ENCODE results near the gene PSENEN.

PSENEN gene, protein sequence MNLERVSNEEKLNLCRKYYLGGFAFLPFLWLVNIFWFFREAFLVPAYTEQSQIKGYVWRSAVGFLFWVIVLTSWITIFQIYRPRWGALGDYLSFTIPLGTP

DNA sequence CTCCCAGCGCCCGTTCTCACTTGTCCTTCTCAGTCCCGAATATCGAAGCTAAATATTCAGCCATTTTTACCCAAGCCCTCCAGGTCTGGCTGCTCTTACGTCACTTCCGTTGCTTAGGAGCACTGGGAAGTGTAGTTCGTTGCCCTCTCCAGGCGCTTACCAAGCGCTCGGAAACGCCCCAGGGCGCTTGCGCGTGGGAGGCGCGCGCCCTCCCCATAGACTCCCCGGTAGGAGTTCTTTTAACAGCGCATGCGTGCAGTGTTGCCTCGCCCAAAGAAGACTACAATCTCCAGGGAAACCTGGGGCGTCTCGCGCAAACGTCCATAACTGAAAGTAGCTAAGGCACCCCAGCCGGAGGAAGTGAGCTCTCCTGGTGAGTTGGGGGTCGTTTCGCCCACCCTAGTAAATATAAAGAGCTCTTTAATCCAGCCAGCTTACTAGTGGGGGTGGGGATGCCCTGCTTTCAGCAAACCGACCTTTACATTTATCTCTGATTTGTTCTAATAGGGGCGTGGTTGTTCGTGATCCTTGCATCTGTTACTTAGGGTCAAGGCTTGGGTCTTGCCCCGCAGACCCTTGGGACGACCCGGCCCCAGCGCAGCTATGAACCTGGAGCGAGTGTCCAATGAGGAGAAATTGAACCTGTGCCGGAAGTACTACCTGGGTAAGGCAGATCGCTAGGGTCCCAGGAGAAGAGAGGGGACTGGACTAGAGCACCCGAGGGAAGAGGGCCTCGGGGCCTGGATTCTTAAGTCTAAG is at the start of gene PSENEN, which contains the start of gene U2AF1L4:
TSS of gene PSENEN (plus strand) at position 324 of the 759 bp plus-strand sequence. CDS start at position 604, 280 bp downstream.
TSS of gene U2AF1L4 (minus strand) at position 91 of the 759 bp plus-strand sequence. CDS start at position 64, 27 bp downstream.
- peak; percentile 91 for DNase-seq (ENCODE audit: low read depth)

DNA sequence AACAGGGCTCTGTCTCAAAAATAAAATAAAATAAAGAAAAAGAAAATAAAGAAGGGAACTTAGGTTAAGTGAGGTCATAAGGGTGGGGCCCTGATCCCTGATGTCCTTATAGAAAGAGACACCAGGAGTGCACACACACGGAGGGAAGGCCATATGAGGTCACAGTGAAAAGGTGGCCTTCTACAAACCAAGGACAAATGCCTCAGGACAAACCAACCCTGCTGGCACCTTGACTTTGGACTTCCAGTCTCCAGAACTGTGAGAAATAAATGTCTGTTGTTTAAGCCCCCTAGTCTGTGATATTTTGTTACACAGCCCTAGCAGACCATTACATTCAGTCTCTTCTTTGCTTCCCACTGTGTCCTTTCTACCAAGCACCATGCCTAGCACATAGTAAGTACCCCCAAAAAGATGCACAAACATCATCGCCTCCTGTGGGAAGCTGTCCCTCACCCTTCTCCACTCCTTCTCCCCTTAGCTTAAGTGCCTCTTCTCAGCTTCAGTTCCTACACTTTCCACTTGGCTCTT is 49.5 kb upstream of the PSENEN start:
- no peak for DNase-seq (ENCODE audit: low read depth)

DNA sequence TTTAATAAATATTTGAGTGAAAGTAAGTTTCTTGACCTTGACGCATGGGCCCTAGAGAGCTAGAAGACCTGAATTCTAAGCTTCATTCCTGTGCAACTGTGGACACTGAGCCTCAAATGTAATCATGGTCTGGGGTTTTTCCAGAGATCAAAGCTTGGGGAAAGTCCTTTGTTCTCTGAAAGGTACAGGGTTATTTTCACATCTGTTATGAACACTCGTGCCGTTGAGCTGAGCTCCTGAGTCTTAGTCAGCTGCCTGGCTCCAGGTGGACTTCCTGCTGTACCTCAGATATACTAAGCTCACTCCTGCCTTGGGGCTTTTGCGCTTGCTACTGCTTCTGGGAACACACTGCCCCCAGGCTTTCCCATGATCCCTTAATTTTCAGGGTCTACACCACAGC is 48.6 kb upstream of the PSENEN start:
- DNase-seq (ENCODE audit: low read depth) = no peak

DNA sequence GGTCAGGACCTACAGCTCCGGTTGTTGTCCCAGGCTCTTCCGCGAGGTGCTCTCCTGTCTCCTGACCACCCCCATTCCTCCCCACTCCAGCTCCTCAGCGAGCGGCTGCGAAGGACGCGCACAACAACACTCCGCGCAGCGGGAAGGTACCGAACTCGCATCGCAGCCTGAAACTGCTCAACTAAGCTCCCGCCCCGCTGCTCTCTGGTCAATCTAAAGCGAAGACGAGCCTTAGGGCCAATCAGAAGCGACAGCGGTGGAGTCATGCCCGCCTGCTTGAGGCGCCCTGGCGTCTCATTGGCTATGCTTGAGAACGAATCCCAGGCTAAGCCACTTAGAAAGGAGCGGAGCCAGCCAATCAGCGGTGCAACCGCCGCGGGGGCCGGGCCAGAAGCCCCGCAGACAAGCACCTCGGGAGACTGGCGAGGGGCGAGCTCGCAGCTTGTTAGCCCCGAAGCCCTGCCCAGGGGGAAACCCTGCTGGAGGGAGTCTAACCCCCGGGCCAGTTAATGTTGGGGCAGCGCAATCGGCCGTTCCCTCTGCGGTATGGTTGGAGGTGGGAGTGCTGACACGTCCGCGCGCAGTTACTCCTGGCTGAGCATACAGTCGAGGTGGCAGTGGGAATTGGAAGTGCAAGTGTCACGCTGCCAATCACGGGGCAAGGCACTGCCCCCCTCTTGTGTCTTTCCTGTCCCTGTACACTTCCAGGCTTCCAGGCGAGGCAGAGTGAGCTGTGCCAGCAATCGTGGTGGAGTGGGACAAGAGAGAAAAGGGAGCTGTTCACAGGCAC is 43.0 kb upstream of the PSENEN start:
- peak; percentile 80 for DNase-seq (ENCODE audit: low read depth)

DNA sequence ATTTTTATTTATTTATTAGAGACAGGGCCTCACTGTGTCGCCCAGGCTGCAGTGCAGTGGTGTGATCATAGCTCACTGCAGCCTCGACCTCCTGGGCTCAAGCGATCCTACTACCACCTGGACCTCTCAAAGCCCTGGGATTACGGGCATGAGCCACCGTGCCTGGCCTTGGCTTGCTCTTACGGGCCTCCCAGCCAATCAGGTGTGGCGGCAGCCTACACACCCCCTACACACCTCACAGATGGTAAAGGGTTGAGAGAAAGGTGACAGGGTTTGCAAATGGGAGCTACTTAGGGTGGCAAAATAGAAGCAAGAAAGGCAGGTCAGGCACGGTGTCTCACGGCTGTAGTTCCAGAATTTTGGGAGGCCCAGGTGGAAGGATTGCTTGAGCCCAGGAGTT is 42.1 kb upstream of the PSENEN start:
- no peak for DNase-seq (ENCODE audit: low read depth)

DNA sequence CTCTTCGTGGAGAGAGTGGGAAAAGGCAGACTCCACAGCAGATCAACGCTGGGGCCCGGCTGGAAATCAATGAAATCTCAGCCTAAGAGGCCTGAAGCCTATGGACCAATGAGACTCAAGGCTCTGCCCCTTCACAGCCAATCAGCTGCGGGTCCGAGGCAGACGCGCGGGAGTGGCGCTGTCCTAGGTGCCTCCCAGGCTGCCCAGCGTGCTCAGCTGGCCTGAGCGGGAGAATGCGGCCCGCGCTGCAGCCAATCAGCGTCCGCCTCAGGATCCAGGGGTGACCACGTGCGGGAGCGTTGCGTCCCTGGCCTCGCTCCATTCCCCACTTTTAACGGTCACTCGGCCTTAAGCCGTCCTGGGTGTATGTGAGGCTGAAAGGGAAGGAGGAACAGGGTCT is 41.2 kb upstream of the PSENEN start, which contains the start of gene ZBTB32:
TSS of gene ZBTB32 (plus strand) at position 341 of the 400 bp plus-strand sequence. CDS start 10,069 bp downstream, outside the sequence.
- no peak for DNase-seq (ENCODE audit: low read depth)

DNA sequence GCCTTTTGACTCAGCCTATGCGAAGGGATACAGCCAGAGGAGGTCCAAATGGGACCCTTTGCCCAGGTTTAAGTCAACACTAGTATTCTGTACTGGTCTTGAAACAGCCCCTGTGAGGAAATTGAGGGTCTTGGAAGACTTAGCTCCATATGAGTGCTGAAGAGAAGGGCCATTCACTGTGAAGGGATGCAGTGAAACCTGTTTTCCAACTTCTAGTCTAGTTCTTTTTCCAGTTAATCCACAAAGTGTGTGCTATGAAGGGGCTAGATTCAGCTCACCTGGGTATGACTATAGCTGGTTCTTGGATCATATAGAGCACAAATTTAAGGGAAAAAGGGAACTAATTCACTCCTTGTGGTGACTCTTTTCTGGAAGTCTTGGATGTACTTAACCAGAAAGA is 37.1 kb upstream of the PSENEN start:
- no peak for DNase-seq (ENCODE audit: low read depth)

DNA sequence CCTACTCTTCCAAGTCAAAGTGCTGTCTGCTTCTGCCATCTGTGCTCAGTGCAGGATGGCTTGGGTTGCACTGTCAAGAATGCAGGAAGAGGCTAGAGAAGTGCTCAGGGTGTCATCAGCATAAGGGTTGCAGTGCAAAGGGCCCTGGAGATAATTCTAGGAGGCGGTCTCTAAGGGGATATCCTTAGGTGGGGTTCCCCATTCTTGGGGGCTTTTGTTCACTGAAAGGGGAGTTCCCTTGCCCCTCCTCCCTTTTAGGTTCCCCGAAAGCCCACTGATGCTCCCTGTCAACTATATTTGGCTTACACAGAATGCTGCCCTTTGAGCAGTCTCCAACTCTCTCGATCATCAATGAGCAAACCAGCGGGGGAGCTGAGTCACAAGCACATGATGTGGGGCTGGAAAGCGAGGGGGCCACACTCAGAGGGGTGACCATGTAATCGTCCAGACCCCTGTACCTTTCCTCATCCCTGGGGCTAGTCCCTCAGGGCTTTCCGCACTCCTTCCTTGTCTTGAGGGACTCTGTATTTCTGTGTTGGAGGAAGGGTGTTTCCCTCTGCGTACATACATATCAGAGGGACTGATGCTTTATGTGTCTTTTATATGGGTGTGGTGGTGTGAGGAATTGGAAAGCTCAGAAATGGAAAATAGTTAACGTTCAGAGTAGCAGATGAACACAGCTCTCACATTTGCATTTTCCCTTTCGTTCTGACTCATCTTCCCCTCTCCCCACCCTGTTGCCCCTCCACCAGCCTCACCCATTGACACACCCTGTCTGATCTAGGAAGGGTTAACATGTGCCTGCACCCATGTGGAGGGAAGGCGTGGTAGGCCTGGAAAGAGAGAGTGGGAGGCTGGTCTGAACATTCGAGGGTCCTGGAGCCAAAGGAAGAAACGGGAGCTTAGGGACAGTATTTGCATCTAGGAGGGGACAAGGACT is 34.4 kb upstream of the PSENEN start:
- no peak for DNase-seq (ENCODE audit: low read depth)

DNA sequence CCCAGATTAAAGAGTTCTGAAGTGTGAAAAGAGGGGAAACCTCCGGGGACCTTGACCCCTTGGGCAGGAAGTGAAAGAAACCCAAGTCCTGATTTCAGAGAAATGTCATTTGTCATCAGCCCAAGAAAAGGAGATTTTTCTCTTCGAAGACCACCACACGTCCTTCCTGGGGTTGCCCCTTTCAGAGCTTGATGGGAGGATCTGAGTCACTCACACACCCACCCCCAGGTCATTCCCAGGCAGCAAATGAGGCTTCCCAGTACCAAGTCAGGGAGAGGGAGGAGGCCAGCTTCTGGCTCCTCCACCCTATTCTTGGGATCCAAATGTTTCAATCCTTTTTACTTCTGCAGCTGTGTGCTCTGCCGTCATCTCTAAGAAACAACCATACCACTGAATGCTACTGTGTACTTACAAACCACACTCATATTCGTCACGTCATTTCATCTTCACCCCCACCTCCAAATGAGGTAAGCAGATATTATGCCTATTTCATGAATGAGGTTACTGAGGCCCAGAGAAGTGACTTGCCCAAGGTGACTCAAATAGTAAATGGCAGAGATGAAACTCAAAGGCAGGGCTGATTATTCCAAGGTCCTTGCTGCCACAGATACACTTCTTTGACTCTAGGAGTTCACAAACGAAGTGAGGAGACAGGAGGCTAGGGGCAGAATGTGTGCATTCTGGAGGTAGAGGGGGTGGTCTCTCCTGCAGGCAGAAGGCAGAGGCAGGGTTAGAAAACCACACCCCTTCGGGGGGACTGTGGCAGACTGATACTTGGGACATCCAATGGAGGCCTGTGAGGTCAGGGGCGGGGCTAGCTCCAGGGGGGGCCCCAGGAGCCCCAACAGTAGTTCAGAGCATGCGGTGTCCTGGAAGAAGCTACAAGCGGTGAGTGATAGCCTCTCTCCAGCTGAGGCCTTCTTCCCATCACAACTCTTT is 32.6 kb upstream of the PSENEN start:
- no peak for DNase-seq (ENCODE audit: low read depth)

DNA sequence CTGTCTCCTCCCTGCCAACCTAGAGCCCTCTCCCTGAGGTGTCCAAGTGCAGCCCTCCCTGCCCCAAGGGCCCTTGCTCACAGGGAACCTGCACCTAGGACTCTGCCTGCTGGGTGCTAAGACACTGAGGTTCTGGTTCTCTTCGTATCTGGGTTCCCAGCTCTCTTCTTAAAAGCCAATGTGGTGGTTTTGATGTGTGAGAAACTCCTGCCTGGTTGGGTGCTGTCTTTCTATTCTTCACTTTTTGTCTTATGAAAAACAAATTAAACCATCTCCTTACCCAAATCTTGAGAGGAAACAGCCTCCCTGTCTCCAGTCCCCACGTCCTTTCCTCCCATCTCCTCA is 32.0 kb upstream of the PSENEN start:
- DNase-seq (ENCODE audit: low read depth) = no peak

DNA sequence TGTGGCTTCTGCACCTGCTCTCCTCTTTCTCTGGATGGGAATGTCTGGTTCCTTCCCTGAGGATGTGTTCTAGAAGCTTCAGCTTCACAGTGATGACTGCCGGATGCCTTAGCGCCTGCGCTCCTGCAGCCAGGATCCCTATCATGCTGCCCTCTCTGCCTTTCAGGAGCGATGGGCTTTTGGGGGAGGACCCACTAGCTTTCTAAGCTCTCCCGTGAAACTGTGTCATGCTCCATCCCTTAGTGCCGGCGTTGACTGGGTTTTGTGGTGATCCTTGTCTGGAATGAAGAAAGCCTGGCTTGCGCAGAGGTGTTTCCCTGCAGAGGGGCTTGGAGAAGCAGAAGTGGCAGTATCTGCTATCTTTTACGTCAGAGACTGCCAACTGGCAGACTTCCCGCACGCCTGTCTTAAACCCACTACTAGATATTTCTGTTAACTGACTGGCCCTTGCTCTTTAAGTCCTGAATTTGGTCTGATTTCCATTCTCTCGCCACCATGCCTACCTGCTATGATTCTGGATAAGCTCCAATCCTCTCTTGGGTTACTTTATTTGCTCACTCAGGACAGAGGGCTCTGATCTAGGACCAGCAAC is 31.5 kb upstream of the PSENEN start:
- DNase-seq (ENCODE audit: low read depth) = no peak

DNA sequence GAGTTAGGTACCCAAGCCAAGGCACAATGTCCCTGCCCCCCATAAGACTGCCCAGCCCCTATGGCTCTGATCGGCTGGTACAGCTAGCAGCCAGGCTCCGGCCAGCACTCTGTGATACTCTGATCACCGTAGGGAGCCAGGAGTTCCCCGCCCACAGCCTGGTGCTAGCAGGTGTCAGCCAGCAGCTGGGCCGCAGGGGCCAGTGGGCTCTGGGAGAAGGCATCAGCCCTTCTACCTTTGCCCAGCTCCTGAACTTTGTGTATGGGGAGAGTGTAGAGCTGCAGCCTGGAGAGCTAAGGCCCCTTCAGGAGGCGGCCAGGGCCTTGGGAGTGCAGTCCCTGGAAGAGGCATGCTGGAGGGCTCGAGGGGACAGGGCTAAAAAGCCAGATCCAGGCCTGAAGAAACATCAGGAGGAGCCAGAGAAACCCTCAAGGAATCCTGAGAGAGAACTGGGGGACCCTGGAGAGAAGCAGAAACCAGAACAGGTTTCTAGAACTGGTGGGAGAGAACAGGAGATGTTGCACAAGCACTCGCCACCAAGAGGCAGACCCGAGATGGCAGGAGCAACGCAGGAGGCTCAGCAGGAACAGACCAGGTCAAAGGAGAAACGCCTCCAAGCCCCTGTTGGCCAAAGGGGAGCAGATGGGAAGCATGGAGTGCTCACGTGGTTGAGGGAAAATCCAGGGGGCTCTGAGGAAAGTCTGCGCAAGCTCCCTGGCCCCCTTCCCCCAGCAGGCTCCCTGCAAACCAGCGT is 30.7 kb upstream of the PSENEN start:
- DNase-seq (ENCODE audit: low read depth) = no peak

DNA sequence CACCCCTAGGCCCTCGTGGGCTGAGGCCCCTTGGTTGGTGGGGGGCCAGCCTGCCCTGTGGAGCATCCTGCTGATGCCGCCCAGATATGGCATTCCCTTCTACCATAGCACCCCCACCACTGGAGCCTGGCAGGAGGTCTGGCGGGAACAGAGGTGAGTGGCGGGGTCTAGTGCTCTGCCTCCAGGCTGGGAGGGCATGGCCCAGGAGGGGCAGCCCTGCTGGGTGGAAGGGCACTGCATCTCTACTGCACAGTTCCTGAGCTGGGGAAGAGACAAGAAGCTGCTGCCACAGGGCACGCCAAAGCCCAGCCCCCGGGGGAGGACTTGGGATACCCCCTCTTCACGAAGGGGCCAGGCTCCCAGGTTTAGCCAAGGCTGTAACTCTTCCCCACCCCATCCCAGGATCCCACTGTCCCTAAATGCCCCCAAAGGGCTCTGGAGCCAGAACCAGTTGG is 30.1 kb upstream of the PSENEN start:
- no peak for DNase-seq (ENCODE audit: low read depth)

DNA sequence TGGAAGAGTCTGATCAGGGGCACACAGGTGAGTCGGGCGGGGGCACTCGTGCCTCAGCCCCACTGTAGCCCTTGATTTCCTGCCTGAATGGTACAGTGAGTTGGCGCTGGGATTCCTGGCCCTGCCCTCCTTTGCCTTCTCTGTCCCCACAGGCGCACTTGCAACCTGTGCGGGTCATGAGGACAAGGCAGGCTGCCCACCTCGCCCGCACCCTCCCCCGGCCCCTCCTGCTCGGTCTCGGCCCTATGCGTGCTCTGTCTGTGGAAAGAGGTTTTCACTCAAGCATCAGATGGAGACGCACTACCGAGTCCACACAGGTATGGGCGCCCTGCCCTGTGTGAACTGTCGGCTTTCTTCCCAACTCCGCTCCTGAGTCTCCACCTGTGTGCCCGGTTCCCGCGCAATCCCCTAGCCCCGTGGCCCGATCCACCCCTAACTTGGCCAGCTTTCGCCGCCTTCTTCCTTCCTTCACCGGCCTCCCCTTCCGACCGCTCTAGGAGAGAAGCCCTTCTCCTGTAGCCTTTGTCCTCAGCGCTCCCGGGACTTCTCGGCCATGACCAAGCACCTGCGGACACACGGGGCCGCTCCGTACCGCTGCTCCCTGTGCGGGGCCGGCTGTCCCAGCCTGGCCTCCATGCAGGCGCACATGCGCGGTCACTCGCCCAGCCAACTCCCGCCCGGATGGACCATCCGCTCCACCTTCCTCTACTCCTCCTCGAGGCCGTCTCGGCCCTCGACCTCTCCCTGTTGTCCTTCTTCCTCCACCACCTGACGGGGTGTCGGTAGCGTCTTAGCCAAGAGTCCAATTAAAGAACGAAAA is 29.3 kb upstream of the PSENEN start:
- DNase-seq (ENCODE audit: low read depth) = no peak

DNA sequence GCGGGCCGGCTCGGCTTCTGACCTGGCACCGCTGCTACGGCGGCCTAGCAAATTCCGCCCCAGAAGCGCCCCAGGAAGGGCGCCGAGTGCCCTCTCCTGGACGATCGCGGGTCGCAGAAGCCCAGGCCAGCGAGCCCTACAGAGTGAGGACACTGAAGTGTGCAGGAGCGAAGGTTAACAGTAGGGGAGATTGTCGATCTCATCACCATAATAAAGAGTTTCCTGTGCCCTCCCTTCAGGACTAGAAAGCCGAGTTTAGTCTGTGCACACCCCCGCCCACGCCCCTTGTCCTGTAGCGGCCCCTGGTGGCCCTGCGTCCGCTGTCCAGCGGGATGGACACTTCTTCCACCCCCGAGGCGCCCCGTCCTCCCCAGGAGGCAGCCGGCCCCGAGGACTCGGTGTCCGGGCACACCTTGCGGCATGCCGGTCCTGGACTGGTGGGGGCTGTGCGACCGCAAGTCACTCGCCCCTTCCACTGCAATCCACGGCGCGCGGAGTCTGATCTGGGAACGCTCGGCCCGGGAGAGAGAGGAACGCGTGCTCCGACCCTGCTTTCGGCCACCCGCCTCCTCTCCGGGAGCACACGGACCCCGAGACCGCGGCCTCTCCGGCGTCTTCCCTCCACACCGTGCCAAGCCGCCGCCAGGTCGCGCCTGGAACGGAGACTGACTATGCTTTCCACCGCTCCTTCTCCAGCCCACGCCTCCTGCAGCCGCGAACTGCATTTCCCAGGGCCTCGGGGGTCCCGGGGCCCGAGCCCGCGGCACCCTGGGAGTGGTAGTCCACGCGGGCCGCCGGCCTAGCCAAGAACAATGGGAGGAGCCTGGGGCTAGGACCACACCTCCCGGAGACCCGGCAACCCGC is 28.4 kb upstream of the PSENEN start:
- peak; percentile 93 for DNase-seq (ENCODE audit: low read depth)

DNA sequence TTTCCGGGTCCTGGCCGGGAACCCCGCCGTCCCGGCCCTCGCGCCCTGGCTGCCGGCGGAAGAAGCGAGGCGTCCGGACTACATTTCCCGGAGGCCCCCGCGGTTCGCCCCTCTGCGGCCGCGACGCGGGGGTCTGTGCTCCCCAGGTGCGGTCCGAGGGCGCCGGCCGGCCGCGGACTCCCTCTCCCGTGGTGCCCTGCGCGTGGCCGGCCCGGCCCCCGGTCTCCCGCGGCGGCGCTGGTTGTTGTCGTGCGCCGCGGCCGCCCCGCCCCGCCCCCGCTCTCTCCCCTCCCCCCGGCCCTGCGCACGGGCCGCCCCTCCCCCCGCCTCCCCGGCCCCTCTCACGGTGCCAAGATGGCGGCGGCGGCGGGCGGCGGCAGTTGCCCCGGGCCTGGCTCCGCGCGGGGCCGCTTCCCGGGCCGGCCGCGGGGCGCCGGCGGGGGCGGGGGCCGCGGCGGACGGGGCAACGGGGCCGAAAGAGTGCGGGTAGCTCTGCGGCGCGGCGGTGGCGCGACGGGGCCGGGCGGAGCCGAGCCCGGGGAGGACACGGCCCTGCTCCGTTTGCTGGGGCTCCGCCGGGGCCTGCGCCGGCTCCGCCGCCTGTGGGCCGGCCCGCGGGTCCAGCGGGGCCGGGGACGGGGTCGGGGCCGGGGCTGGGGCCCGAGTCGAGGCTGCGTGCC is 27.6 kb upstream of the PSENEN start, which contains the start of gene KMT2B:
TSS of gene KMT2B (plus strand) at position 339 of the 680 bp plus-strand sequence. CDS start at position 355, 16 bp downstream.
- no peak for DNase-seq (ENCODE audit: low read depth)
